ENCODE results near the gene FXYD6.
"Not testable (repeated sequence)": the region's sequence is repeated elsewhere in the genome, so short reads cannot be mapped to it uniquely, and the experiment has no call there.

The FXYD6 gene

DNA sequence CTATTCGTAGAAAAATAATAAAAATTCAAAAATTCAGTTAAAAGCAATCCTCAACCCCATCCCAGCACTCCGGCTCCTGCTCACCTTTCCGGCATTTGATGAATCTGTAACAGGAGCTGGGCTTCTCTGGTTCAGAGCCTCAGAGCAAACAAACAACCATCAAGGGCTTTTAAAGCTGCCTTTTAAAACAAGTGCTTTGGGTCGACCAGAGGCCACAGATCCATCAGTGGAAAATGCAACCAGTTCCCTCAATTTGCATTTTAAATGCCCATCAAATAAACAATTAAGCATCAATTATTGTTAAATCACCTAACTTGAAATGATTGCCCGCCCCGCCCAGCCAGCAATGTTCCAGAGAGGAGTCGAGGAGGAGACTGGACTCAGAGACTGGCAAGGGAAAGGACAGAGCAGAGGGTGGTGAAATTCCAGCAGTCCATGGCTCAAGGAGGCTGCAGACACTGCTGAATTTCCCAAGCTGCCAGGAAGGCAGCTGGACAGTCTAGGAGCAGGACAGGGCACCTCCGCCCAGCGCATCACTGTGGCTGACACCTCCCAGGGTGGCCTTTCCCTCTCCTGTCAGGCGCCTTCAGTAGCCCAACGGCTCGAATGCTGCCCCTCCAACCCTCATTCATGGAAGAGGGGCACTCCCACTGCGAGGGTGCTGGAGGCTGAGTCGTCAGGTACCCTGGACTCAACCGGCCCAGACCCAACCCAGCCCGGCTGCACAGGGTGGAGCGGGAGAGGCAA lies 7.5 kb downstream of the FXYD6 start:
- DNase-seq = no peak

DNA sequence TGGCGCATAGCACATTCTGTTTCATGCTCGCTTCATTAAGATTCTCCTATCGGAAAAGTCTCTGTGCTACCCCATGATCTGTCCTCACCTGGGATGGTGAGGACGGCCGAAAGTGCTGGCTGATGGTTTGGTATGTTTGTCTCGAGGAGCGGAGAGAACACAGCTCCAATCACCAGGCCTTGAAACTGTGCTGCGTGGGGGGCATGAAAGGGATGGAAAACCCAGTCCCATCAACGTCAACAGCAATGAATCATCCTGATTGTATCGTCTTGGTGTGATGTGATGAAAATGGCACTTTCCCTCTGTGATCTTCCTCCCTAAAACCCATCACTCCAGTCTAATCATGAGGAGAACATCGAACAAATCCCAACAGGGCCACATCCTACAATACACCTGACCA lies 8.4 kb downstream of the FXYD6 start:
- no peak for DNase-seq

DNA sequence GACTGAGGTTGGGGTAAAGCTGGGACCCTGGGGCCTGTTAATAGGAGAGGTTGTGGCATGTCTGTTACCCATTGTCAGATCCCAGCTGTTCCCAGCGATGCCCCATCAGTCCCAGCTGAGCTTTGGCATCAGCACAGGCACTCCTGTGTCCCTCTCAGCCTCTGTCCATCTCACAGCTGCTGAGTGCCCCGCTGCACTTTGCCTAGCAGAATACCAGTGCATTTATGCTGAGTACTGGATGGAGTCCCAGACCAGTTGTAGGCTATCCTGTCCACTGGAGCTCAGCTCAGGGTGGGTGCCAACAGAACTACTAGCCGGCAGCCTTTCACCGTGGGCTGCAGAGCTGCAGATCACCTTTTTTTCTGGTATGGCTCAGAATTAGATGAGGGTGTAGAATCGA lies 9.9 kb downstream of the FXYD6 start:
- no peak for DNase-seq

DNA sequence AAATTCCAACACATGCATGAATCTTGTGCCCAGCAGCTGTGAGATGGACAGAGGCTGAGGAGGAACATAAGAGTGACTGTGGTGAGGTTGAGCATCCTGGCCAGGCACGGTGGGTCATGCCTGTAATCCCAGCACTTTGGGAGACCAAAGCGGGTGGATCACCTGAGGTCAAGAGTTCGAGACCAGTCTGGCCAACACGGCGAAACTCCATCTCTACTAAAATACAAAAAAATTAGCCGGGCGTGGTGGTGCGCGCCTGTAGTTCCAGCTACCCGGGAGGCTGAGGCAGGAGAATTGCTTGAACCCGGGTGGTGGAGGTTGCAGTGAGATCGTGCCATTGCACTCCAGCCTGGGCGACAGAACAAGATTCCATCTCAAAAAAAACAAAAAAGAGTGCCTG lies 10.9 kb downstream of the FXYD6 start:
- not testable (repeated sequence) for DNase-seq

DNA sequence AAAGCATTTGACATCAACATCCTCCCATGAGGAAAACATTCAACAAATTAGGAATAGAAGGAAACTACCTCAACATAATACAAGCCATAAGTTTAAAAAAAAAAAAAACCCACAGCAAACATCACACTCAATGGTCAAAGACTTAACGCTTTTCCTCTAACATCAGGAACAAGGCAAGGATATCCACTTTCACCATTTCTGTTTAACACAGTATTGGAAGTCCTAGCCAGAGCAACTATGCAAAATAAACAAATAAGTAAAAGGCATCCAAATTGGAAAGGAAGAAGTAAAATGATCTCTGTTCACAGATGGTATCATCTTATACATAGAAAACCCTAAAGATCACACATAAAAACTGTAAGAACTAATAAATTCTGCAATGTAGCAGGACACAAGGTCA lies 13.1 kb downstream of the FXYD6 start:
- no peak for DNase-seq

DNA sequence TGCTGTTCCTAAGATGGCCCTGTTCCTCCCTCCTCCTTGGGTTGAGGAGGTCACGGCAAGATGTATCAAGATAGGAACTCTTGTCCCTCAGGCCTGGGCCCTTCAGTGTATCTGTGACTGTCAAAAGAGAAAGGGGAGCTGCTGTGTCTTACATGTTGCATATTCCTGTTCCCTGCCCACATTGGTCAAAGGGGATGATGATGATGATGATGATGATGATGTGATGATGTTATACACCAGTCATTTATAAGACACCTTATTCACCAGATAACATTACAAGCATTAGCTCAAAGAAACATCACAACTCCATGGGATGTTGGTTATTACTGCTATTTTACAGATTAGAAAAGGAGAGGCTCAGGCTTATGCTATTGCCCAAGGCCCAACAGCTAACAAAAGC lies 13.7 kb downstream of the FXYD6 start:
- no peak for DNase-seq

DNA sequence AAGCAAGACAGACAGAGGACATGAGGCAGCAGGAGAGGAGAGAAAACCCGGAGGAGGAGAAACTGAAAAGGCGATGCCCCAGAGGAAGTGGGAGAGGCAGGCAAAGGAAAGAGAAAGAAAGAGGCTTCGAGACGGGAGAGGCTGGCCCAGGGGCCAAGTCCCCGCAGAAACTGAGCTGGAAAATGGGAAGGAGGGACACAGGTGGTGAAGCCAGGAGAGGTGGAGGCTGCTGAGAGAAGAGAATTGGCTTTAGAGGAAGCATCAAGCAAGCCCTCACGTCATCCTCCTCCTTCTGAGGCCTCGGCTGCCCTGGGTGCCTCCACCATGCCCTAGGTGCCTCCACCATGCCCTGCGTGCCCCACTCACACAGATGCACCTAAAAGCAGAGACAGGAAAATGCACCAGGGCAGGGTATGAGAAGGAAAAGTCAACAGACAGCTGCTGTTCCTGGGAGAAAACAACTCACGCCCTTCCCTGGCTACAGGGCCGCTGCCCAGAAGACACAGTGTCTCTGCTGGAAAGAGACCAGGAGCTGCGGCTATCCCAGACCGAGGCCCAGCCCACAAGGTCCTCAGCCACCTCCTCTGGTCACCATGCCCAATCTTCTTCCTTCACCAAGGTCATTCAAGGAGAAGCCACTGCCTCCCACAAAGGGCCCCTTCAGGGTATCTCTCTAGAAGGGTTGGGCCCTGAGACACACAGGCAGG lies 14.3 kb downstream of the FXYD6 start:
- no peak for DNase-seq

DNA sequence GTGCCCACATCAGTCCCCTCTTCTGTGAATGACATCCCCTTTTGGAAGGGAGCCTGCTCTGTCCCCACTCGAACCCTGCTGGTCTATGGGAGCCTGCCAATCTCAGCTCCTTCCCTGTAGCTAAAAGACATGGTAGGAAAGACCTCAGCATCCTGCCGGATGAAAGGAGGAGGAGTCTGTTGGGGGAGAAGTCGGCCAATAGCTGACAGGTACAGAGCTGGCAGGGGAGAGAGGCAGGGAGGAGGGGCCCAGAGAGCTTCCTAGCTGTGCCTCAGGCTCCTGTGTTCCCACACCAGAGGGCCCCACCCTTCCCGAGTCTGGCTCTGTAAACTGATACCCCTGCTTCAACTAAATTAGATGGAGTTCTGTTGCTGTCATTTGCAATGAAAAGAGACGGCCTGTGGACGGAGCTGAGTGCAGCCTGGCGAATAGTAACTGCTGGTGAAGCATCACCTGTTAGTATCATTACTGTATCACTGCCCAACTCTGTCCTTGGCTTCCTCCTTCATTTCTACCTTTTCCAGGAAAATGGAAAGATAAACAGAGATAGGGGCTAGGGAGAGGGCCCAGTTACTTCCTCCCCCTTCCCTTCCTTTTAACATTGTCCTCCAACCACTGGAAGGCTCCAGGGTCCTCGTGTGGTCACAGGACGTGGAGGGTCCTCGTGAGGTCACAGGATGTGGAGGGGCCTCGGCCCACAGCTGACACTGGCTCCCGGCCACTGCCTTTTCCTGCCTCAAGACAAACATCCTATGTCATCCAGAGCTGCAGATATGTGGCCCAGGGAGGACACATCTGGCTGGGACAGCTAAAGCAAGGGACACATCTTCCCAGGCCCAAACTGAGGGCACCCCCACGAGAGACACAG lies 15.1 kb downstream of the FXYD6 start:
- DNase-seq = no peak

DNA sequence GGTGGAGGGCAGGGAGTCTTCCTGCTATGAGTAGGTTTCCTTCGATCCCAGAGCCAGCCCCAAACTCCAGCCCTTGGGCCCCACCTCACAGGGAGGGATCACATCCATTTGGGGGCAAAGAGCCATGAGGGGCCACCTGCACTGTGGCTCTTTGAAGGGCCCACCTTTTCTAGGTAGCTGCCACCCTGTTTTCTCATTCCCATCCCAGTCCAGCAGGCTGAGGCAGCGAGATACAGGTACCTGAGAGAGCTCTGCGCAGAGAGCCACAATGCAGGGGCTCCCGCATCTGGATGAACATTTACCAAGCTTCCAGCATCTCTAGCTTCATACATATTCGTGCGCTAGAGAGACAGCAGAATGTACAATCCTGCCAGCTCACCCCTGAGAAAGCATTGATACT lies 16.3 kb downstream of the FXYD6 start:
- DNase-seq = no peak

DNA sequence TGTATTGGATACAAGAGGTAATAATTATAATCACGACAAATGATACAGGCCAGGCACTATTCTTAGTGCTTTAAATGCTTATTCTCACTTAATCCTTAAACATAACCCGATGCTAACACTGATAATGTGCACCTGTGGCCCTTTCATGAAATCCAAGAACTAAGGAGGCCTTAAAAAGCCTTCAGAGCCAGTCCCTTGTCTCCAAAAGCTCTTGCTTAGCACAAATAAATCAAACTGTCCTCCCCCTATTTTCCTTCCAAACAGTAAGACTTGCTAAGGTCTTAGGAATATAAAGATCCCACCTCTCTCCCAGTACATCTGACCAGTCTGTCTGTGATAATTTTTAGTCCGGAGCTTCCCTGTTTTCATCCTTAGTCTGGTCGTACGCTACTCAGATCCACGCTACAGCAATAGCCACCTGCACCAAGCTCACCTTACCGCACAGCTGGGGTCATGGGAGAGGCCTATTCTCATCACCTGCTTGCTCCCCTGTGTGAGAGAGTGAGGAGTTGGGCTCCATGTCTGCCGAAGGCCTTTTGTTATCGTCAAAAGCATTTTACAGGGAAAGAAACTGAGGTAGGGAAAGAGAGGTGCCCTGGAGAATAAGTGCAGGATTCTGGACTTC lies 16.9 kb downstream of the FXYD6 start:
- DNase-seq = no peak

DNA sequence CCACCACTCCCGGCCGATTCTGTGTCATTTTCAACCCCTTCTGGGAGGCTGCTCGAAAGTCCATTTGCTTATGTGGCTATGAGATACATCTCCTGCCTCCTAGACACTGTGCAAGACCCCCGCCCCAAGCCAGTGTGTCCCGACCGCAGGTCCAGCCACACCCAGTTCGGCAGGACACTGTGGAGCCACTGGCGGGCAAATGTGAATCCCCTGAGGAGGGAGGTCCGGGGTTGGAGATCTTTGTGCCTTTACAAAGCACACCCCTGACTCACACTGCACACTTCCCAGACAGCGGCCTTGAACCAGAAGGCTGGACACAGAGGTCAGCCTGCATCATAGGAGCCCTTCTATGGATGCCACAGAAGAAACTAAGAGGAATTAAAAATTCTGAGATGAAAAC lies 17.4 kb downstream of the FXYD6 start:
- no peak for DNase-seq

DNA sequence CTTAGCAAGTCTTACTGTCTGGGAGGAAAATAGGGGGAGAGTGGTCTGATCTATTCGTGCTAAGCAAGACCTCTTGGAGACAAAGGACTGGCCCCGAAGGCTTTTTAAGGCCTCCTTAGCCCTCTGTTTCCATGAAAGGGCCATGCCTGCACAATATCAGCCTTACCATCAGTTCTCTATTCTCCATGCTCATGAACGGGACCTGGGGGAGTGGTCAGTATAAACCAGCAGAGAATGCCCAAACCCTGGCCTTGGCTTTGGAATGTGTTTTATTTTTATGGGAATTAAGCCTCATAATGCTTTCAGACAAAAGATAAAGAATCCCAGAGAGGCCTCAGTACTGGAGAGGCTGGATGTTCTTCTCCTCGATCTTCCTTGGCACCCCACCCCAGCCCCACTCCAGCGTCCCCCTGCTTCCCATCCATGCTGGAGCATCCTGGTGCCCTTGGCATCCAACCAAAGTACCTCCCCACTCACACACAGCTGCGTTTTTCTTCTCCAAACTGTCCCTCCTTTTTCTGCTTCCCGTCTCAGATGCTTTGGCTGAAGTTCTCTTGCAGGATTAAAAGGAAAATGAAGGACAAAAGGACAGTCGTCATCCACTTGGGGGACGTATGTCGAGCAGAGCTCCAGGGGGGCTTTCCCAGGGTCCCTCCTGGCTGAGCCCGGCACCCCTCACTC lies 18.6 kb downstream of the FXYD6 start:
- DNase-seq = no peak

DNA sequence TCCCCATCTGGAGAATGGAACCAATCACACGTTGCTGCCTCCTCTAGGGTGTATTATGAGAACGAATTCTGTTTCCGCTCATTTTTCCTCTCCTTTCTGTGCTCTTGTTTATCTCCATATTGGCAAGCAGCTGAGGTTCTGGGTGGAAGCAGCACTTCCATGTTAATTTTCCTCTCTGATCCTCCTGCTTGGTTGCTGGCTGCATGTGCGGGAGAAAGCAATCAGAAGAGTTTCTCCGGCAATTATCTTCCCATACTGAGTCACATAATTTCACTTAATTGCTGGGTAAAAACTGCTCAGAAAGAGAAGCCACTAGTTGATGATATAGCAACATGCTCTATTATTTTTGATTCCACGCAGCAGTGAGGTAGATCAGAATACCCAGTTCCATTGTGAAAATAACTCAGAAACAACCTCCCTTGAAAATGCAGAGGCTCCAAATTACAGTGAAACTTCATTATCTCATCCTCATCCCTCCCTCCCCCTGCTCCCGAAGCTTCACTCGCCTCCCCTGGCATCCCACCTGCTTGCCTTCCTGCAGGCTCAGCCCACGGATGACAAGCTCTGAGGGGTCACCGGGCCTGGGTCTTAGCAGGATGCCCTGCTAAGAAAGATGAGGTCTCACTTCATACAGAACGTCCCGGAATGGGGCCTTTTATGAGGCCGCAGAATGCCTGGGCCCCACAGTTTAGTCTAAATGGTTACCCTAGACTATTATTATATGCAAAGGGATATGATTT lies 20.4 kb downstream of the FXYD6 start:
- DNase-seq = no peak

DNA sequence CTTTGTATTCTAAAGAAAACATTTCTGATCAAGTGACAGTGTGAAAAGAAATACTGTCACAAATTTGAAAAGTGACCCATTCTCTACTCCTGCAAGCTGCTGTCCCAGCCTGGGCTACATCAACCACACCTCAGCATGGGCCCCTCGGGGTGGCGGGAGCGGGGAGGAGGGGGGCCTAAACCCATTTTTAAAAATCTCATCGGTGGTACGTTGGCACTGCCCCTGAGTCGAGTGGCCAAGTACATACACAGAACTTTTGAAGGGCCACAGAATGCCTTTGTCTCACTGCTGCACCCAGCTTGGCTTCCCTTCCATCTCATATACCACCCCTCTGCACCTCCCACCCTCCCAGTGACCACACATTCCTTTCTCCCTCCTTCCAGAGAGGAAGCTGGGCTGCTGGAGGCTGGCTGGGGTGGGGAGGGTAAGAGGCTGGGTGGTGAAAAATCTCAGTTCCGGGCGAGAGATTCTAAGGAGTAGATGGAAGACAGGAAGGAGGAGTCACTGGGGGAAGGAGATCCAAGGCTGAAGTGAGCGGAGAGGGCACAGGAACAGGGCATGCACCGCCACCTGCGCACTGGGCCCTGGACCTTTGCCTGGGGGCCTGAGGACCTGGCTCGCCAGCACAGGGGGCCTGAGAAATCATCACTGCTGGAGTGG lies 21.1 kb downstream of the FXYD6 start:
- no peak for DNase-seq

DNA sequence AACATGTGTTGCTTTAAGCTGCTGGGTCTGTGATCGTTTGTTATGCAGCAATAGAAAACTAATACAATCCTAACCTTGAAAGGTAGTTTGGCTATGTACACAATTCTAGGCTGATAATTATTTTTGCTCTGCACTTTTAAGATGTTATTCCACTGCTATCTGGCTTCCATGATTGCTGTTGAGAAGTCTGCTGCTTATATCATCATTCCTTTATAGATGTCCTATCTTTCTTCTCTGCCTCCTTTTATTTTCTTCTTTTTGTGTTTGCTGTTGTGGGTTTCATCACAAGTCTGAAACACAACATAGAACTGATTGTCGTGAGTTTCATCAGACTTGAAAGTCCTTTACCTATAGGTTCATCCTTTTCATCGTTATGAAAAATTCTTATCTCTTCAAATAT lies 24.1 kb downstream of the FXYD6 start:
- no peak for DNase-seq

DNA sequence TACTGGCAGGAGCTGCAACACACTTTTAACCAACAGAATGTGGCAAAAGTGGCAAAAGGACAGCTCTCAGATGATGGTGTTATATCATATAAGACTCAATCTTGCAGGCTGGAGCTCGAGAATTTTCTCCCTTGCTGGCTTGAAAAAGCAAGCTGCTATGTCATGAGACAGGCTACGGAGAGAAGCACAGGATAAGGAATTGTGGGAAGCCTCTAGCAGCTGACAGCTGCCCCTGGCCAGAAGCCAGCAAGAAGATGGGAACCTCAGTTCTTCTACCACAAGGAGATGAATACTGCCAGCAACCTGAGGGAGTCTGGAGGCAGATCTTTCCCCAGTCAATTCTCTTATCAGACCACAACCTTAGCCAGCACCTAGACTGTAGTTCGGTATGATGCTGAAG lies 24.6 kb downstream of the FXYD6 start:
- DNase-seq = no peak

DNA sequence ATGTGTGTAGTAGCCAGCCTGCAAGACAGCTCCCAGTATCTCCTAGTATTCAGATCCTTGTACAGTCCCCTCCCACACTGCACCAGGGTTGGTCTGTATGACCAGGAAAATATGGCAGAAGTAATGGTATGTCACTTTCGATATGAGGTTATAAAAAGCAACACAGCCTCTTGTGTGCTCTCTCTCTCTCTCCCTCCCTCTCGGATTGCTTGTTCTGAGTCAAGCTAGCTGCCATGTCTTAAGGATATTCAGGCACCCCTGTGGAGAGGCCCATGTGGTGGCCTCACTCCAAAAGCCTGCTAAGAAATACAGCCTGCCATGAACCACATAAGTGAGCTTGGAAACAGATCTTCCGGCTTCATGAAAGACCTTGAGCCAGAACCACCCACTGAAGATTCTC lies 25.4 kb downstream of the FXYD6 start:
- no peak for DNase-seq

DNA sequence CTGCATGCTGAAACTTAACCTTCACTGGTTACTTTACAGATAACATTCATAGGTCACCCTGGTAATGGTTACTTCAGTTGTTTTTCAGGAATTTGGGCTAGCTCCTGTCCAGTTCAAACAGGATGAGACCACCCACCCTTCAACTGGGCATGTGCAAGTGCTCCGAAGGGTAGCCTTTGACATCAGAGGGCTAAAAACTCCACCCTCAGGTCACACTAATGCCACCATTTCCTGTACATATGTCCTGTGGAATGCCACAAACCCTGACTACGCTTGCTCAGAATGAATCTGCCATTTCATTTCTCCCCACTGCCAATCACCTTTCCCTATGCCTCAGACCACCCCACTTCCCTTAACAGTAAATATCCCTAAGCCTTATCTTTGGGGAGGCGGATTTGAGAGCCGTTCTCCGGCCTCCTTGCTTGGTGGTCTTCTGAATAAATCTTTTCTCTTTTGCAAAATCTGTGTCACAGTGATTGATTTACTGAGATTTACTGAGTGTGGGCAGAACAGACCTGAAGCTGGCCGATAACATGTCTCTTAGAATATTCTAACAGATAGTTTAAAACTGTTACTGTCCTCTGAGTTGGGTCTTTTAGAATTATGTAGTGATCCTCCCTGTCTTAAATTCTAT lies 26.6 kb downstream of the FXYD6 start:
- no peak for DNase-seq

DNA sequence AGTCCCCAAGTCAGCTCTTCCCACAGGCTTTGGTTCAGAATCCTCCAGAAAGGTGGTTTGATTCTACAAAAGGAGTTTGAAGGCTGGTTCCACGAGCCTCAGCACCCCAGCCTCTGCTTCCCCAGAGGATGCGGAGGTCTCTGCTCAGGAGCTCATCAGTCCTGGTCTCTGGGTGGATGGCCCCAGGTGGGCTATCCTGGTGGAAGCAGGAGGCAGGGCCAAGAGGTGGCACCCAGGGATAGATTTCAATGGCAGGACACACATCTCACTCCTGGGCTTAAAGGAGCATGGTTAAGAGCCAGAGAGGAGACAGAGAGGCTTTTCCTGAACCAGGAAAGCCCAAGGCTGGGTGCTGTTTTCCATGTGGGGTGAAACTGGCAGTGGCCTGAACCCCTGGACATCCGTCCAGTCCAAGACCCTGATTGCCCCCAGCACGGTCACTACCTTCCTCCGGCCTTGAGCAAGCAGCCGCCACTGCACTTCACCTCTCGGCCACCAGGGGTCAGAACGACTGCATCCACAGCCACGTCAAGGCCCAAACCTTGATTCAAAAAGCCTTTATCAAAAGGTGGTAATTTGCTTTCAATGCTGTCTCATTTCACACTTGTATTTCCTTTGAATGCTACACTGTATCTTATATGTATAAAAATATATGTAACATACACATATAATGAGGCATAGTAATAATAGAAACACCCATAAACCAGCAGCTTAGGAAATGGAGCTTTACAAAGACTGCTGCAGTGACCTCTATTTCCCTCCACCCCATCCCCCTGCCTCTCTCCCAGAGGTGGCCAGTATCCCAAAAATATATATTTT lies 32.6 kb downstream of the FXYD6 start:
- DNase-seq = no peak
